ENCODE data around the gene VPS50. TPM values are rescaled to one million over a fixed set of nuclear protein-coding genes. Genes with fewer than 3 reads are reported as not detected.

VPS50 gene
- total RNA-seq, 1 experiment from 2014 or later: 17.2 TPM

DNA sequence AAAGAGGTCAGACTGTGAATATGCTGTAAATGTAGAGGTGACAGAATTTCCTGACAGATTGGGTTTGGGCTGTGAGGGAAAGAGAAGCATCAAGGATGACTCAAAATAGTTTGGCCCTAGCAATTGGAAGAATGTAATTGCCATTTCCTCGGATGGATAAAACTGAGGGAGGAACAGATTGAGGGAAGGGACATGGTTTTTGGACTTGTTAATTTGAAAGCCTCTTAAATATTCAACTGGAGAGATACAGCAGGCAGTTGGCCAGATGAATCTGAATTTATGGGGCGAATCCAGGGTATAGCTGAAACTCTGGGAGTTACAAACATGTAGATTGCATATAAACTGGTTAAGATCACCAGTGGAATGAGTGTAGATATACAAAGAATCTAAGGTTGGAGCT, 3.4 kb downstream of the VPS50 start:
- no peak for DNase-seq (ENCODE audit: extremely low read depth, low read depth)

DNA sequence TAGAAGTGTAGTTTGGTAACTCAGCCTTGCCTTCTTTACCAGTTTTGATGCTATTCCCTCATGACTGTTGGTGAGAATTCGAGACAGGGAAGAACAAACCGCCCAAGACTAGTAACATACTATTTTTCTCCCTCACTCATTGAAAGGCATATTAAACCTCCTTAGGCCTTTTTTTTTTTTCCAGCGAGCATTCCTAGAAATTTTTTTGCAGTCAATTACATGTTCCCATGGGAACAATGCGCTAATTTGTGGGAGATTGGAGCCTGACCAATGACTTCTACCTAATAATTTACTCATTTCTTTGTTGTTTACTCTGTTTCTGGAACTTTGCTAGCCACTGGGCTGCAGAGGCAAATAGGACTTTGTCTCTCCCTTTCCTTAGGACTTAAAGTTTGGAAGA, 6.0 kb downstream of the VPS50 start:
- DNase-seq (ENCODE audit: extremely low read depth, low read depth): no peak

GRCh38 chr7:93238748-93239147, 6.6 kb downstream of the VPS50 start:
- no peak for DNase-seq (ENCODE audit: extremely low read depth, low read depth)

- DNase-seq (ENCODE audit: extremely low read depth, low read depth): no peak
Measured at GRCh38 chr7:93239824-93240223, 7.7 kb downstream of the VPS50 start.

DNA sequence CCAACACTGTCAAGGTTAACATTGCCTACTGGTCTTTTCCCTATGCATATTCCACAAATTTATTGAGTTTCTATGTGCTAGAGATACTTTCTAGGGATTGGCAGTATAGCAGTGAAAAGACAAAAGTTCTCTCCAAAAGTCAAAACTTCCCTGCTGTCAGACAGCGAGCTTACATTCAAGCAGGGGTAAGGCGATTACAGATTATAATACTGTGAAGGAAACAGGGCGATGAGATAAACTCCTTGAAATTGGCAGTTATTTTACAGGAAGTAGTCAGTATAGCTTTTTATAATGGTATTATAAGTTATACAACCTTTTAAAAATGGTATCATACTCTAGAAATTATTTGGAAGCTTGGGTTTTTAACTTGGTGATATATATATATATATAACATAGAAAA, 9.9 kb downstream of the VPS50 start:
- no peak for DNase-seq (ENCODE audit: extremely low read depth, low read depth)

GRCh38 chr7:93245525-93246432, 13.6 kb downstream of the VPS50 start:
- peak; percentile 22 for DNase-seq (ENCODE audit: extremely low read depth, low read depth)

DNA sequence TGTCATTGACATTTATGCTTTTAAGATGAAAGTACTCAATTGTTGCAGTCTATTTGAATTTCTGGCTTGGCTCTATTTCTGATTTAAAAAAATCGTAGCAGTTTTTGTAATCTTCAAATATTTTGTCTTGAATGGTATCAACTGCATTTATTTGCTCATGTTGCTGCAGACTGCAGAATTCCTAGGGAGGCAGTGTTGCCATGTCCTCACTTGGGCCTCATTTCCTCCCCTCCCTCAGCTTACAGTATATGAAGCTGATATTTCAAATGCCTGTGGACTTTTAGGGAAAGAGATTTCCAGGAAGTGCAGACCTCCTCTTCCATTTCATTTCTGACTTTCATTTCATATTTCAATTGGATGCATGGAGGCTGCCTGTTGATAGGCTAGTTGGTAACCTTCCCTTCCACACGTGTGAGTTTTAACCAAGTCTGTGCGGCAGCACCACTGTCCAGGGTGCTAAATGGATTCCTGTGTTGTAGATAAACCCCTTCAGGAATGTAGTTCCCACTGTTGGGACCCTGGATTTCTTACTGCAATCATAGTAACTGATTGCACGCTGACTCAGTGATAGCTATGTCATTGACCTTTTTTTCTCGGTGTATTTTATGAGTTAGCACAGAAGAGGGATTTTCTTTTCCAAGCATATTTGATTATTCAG, 17.5 kb downstream of the VPS50 start:
- DNase-seq (ENCODE audit: extremely low read depth, low read depth): no peak

DNA sequence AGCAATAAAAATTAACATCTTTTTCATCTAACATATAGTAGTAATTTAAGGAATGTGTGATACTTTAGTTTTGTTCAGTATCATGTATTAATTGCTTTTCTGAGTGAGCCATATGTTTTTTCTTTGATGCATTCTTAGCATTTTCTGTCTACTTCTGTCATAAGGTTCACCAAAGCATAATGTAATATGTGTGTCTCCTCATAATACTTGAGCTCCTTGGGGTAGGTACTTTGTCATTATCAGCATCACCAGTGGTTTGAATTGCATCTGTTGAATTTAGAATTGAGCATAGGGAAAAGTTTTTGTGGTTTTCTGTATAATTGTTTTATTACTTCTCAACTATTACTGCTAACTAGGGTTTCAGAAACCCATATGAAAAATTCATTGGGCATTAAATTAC, 26.5 kb downstream of the VPS50 start:
- no peak for DNase-seq (ENCODE audit: extremely low read depth, low read depth)

DNA sequence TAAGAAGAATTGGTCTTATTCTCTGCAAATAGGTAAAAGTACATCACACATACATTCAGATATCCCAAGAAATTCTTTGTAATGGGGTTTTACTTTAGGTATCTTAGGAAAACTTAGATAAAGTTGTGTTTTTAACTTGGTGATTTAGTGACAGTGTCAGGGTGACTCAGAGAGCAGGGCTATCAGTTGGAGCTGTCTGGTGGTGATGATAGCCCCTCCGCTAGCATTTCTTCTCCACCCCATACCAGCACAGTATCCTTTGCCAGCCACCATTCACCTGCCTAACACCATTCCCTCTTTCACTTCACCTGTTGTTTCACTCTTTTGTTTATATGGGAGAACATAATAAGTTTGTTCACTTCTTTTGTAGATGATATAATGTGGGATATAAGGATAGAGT, 30.4 kb downstream of the VPS50 start:
- DNase-seq (ENCODE audit: extremely low read depth, low read depth): no peak

DNA sequence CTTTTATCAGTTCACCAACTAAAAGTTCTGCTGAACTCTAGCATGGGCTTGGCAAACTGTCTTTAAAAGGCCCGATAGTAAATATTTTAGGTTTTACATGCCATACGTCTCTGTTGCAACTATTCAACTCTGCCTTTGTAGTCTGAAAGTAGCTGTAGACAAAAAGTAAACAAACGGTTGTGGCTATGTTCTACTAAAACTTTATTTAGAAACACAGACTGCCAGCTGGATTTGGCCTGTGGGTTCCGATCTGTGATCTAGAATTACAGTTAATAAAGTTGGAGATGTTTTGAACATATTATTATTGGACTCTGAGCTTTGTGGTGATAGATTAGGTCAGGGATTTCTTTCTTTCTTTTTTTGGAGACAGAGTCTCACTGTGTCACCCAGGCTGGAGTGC, 33.1 kb downstream of the VPS50 start:
- no peak for DNase-seq (ENCODE audit: extremely low read depth, low read depth)

DNA sequence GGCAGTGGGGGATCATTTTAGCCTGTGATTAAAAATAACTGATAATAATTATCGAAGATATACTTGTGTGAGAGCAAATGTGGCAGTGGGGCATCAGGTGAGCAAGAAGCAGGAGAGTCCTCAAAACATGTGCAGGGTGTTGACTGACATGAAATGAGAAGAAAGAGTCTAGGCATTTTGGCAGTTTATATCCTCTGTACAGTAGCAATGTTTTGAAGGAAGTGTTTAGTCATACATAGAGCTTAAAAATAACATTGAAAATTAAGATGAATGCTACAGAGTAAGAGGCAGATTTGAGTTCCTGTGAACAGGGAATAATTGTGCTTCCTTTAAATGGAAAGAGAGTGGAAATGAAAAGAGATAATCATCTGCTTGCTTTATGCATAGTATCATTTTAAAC, 47.4 kb downstream of the VPS50 start:
- DNase-seq (ENCODE audit: extremely low read depth, low read depth): no peak

- no peak for DNase-seq (ENCODE audit: extremely low read depth, low read depth)
Measured at GRCh38 chr7:93284908-93285307, 52.7 kb downstream of the VPS50 start.

- no peak for DNase-seq (ENCODE audit: extremely low read depth, low read depth)
Measured at GRCh38 chr7:93293229-93293628, 61.1 kb downstream of the VPS50 start.

- DNase-seq (ENCODE audit: extremely low read depth, low read depth): no peak
Measured at GRCh38 chr7:93298206-93298605, 66.0 kb downstream of the VPS50 start.

GRCh38 chr7:93298671-93299070, 66.5 kb downstream of the VPS50 start:
- DNase-seq (ENCODE audit: extremely low read depth, low read depth): no peak

- no peak for DNase-seq (ENCODE audit: extremely low read depth, low read depth)
Measured at GRCh38 chr7:93301736-93302135, 69.6 kb downstream of the VPS50 start.

DNA sequence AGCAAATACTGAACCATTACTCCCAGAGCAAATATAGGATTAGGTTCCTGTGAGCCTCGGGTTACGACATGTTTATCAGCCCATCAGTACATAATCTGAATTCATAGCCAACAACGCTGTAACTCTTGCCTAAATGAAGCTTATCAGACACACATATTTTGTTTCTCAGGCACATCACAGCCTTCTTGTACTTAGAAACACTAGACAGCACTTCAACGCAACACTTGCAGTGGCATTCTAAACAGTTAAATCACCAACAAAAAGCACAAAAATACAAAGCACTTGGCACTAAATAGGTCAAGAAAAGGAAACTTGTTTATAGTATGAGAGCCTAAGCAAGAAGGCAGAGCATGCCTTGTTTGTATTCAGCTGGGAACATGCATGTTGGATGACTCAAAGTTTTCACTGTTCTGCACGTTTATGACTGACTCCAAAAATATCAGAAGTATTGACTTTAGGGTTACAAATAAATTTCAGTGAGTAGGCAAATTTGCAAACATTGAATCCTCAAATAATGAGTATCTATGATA, 75.0 kb downstream of the VPS50 start:
- DNase-seq (ENCODE audit: extremely low read depth, low read depth): no peak

DNA sequence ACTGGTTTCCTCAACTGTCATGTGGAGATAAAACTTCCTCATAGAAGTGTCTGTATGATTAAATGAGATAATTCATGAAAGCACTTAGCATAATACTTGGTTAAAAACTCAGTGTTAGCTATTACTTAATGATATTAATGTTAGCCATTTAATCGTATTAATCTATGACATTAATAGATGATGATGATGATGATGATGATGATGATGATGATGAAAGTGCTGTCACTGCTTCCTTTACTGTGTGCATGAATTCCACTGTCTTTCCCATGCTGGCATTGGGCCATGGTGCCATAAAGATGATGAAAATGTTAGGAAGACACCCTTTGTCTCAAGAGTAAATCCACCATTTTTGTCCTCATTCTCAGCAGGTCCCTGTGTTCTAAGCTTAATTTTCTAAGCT, 75.8 kb downstream of the VPS50 start:
- no peak for DNase-seq (ENCODE audit: extremely low read depth, low read depth)

- no peak for DNase-seq (ENCODE audit: extremely low read depth, low read depth)
Measured at GRCh38 chr7:93310346-93310745, 78.2 kb downstream of the VPS50 start.

- no peak for DNase-seq (ENCODE audit: extremely low read depth, low read depth)
Measured at GRCh38 chr7:93314449-93314848, 82.3 kb downstream of the VPS50 start.

- no peak for DNase-seq (ENCODE audit: extremely low read depth, low read depth)
Measured at GRCh38 chr7:93315896-93316295, 83.7 kb downstream of the VPS50 start.

- DNase-seq (ENCODE audit: extremely low read depth, low read depth): no peak
Measured at GRCh38 chr7:93316730-93317129, 84.6 kb downstream of the VPS50 start.

All from NCI-H460 (cell line).